H1 (cell line): ENCODE data around the gene SPACDR. TPM values are rescaled to one million over a fixed set of nuclear protein-coding genes. Genes with fewer than 3 reads are reported as not detected.

ENCODE experiments used
- CTCF ChIA-PET: fragments of 300-600 bp; sonication (Branson Sonifier 250); formaldehyde crosslinking; loops from one replicate; lab custom pipeline; 2021; ENCODE audit not compliant: partially characterized antibody; lab: Charles Lee
- POLR2A ChIA-PET: fragments of 300-600 bp; sonication (Branson Sonifier 250); formaldehyde crosslinking; loops from one replicate; lab custom pipeline; 2021; ENCODE audit warnings: inconsistent platforms; ENCODE audit not compliant: partially characterized antibody; lab: Charles Lee
- DNase-seq, 2 experiments: peaks; one replicate each; pipeline versions ENCODE4 v3.0.0 to v3.0.0-alpha.2; 2010 to 2022; ENCODE audit warnings: low spot score in 2 of 2, low read depth in 1 of 2, mixed read lengths in 1 of 2
- FAIRE-seq: peaks from 2 replicates; lab custom pipeline; 2011; peaks lifted over from hg19 to GRCh38; lab: Jason Lieb, UNC
- H2AFZ ChIP-seq: 2 replicates; pipeline ENCODE4 v1.8.1; 2012; ENCODE audit warnings: low read length, inconsistent platforms
- H2AK5ac ChIP-seq: 2 replicates; pipeline ENCODE4 v1.6.1; 2013; ENCODE audit warnings: low read depth, low read length
- H2BK120ac ChIP-seq: replicated peaks from 2 replicates; pipeline ENCODE3; 2013; ENCODE audit warnings: low read depth, low read length, inconsistent platforms
- H2BK12ac ChIP-seq: 2 replicates; pipeline ENCODE4 v1.6.1; 2013; ENCODE audit warnings: low read depth, low read length
- H2BK15ac ChIP-seq: 2 replicates; pipeline ENCODE4 v1.6.1; 2013; ENCODE audit warnings: low read length
- H2BK20ac ChIP-seq: 2 replicates; pipeline ENCODE4 v1.6.1; 2013; ENCODE audit warnings: low read length
- H2BK5ac ChIP-seq: 2 replicates; pipeline ENCODE4 v1.6.1; 2013; ENCODE audit warnings: low read depth, low read length
- H3K14ac ChIP-seq: 2 replicates; pipeline ENCODE4 v1.6.1; 2013; ENCODE audit warnings: inconsistent platforms; ENCODE audit not compliant: insufficient read length
- H3K18ac ChIP-seq: 2 replicates; pipeline ENCODE4 v1.6.1; 2013; ENCODE audit warnings: low read length; ENCODE audit errors: extremely low read depth
- H3K23ac ChIP-seq: 2 replicates; pipeline ENCODE4 v1.6.1; 2013; ENCODE audit warnings: inconsistent platforms; ENCODE audit not compliant: insufficient read length
- H3K23me2 ChIP-seq: 2 replicates; pipeline ENCODE4 v1.6.1; 2013; ENCODE audit warnings: low read depth, low read length
- H3K27ac ChIP-seq: 2 replicates; pipeline ENCODE4 v1.6.1; 2011; ENCODE audit warnings: low read depth, low read length, inconsistent platforms
- H3K27me3 ChIP-seq, 4 experiments: replicated peaks in 1 of 4; 1 replicate in 1 of 4; 2 replicates in 3 of 4; pipeline versions ENCODE4 v1.6.1 to v1.8.1; 2011 to 2013; ENCODE audit warnings: low read length in 3 of 4, mild to moderate bottlenecking in 3 of 4, inconsistent platforms in 2 of 4, mixed read lengths in 2 of 4, moderate library complexity in 1 of 4; ENCODE audit not compliant: control insufficient read depth in 3 of 4, insufficient read depth in 3 of 4; ENCODE audit errors: extremely low read depth in 1 of 4
- H3K36me3 ChIP-seq, 4 experiments: 2 replicates each; pipeline versions ENCODE4 v1.6.1 to v1.8.1; 2011 to 2013; ENCODE audit warnings: mild to moderate bottlenecking in 4 of 4, low read length in 3 of 4, moderate library complexity in 2 of 4, control low read depth in 1 of 4, inconsistent platforms in 1 of 4; ENCODE audit not compliant: insufficient read depth in 4 of 4, control insufficient read depth in 2 of 4
- H3K4ac ChIP-seq: replicated peaks from 2 replicates; pipeline ENCODE3; 2013; ENCODE audit warnings: low read length, low read depth, mixed read lengths, inconsistent platforms; ENCODE audit not compliant: insufficient read length
- H3K4me1 ChIP-seq, 4 experiments: replicated peaks in 1 of 4; 1 replicate in 1 of 4; 2 replicates in 3 of 4; pipeline versions ENCODE4 v1.6.1 to v1.8.1; 2011 to 2013; ENCODE audit warnings: low read length in 3 of 4, inconsistent platforms in 2 of 4, mixed read lengths in 1 of 4; ENCODE audit not compliant: insufficient read depth in 4 of 4, control insufficient read depth in 3 of 4
- H3K4me2 ChIP-seq, 2 experiments: 2 replicates each; pipeline versions ENCODE4 v1.6.1 to v1.8.1; 2011 to 2013; ENCODE audit warnings: low read depth in 2 of 2, low read length in 2 of 2, control low read depth in 1 of 2, inconsistent platforms in 1 of 2, mild to moderate bottlenecking in 1 of 2; ENCODE audit not compliant: insufficient read depth in 1 of 2
- H3K4me3 ChIP-seq, 4 experiments: fragments of 200-600, 300-600 bp in 1 of 4; sonication (generic), shearing (Covaris generic), sonication (Bioruptor Twin) in 1 of 4; 2 replicates each; pipeline versions ENCODE4 v1.5.1 to v1.8.1; 2011 to 2016; ENCODE audit warnings: low read length in 4 of 4, low read depth in 3 of 4, control low read depth in 2 of 4, inconsistent platforms in 2 of 4, mild to moderate bottlenecking in 2 of 4, mixed read lengths in 1 of 4, moderate library complexity in 1 of 4; ENCODE audit not compliant: insufficient read depth in 2 of 4; ENCODE audit errors: extremely low read depth in 1 of 4
- H3K56ac ChIP-seq: replicated peaks from 2 replicates; pipeline ENCODE3; 2013; ENCODE audit warnings: low read depth, mild to moderate bottlenecking, mixed read lengths, low read length, inconsistent platforms; ENCODE audit not compliant: insufficient read length
- H3K79me1 ChIP-seq: 2 replicates; pipeline ENCODE4 v1.6.1; 2013; ENCODE audit warnings: low read depth, low read length, control low read depth
- H3K79me2 ChIP-seq, 2 experiments: 2 replicates each; pipeline versions ENCODE4 v1.6.1 to v1.8.1; 2012 to 2013; ENCODE audit warnings: low read length in 2 of 2, mild to moderate bottlenecking in 2 of 2, inconsistent platforms in 1 of 2; ENCODE audit not compliant: insufficient read depth in 2 of 2, control insufficient read depth in 1 of 2
- H3K9ac ChIP-seq, 4 experiments: replicated peaks in 1 of 4; 1 replicate in 1 of 4; 2 replicates in 3 of 4; pipeline versions ENCODE4 v1.6.1 to v1.8.1; 2011 to 2013; ENCODE audit warnings: low read depth in 3 of 4, low read length in 3 of 4, control low read depth in 2 of 4, mild to moderate bottlenecking in 2 of 4, moderate library complexity in 2 of 4, inconsistent platforms in 1 of 4; ENCODE audit errors: extremely low read depth in 1 of 4
- H3K9me3 ChIP-seq, 2 experiments: 2 replicates each; pipeline versions ENCODE4 v1.6.1 to v1.8.1; 2012 to 2013; ENCODE audit warnings: mild to moderate bottlenecking in 2 of 2, moderate library complexity in 2 of 2, control low read depth in 1 of 2, inconsistent platforms in 1 of 2, low read depth in 1 of 2, low read length in 1 of 2, mixed read lengths in 1 of 2; ENCODE audit not compliant: insufficient read depth in 2 of 2
- H4K20me1 ChIP-seq, 2 experiments: replicated peaks in 1 of 2; 2 replicates each; pipeline versions ENCODE3 to v1.8.1; 2011 to 2013; ENCODE audit warnings: inconsistent platforms in 2 of 2, low read length in 2 of 2, mild to moderate bottlenecking in 1 of 2; ENCODE audit not compliant: insufficient read depth in 2 of 2, control insufficient read depth in 1 of 2
- H4K5ac ChIP-seq: 2 replicates; pipeline ENCODE4 v1.6.1; 2013; ENCODE audit warnings: low read length, low read depth, mixed read lengths, inconsistent platforms; ENCODE audit not compliant: insufficient read length
- H4K8ac ChIP-seq: 2 replicates; pipeline ENCODE4 v1.8.0; 2013; ENCODE audit warnings: mild to moderate bottlenecking, moderate library complexity, low read length, inconsistent platforms; ENCODE audit not compliant: insufficient read depth; ENCODE audit errors: extremely low read depth
- H4K91ac ChIP-seq: replicated peaks from 2 replicates; pipeline ENCODE3; 2013; ENCODE audit warnings: low read length, mixed read lengths, inconsistent platforms; ENCODE audit not compliant: insufficient read length
- BCL11A ChIP-seq, 2 experiments: IDR thresholded peaks; one replicate each; pipeline ENCODE4 v1.6.1; 2011; ENCODE audit warnings: low read depth in 2 of 2, low read length in 2 of 2, mild to moderate bottlenecking in 2 of 2
- CEBPB ChIP-seq: IDR thresholded peaks from 2 replicates; pipeline ENCODE4 v1.6.1; 2012; ENCODE audit warnings: low read depth, low read length
- CHD1 ChIP-seq: IDR thresholded peaks from 2 replicates; pipeline ENCODE4 v1.6.1; 2012; ENCODE audit warnings: low read depth, low read length, improper control_type of control experiment
- GABPA ChIP-seq: IDR thresholded peaks from 2 replicates; pipeline ENCODE4 v1.6.1; 2011; ENCODE audit warnings: mild to moderate bottlenecking, low read length, moderate library complexity, borderline replicate concordance; ENCODE audit not compliant: insufficient read depth
- RBBP5 ChIP-seq: IDR thresholded peaks from 2 replicates; pipeline ENCODE4 v1.7.1; 2012; ENCODE audit warnings: low read depth, mild to moderate bottlenecking, inconsistent platforms, low read length, moderate library complexity, borderline replicate concordance
- SIX5 ChIP-seq: IDR thresholded peaks from 2 replicates; pipeline ENCODE4 v1.6.1; 2011; ENCODE audit warnings: mild to moderate bottlenecking, low read depth, low read length
- WGBS, 2 experiments: shearing (Covaris generic) in 1 of 2; methylation state at CpG; one replicate each; pipeline versions ENCODE4 v1.1.6 to v1.1.7; 2013 to 2015; ENCODE audit warnings: low lambda C conversion rate in 2 of 2, mixed read lengths in 2 of 2, inconsistent platforms in 1 of 2, low coverage in 1 of 2, missing lambda C conversion rate in 1 of 2; ENCODE audit not compliant: insufficient replicate concordance in 2 of 2, insufficient coverage in 1 of 2, insufficient read length in 1 of 2; ENCODE audit errors: extremely low coverage in 1 of 2, missing lambda C conversion rate in 1 of 2; 5-methylcytosine and 5-hydroxymethylcytosine counted together
- polyA plus RNA-seq, 7 experiments: library from polyadenylated mRNA; depleted of rRNA in 3 of 7; stranded (reverse) in 5 of 7; unstranded in 2 of 7; fragments of >200 nt in 5 of 7; fragments of 200-250 nt in 2 of 7; gene quantifications; 1 replicate in 5 of 7; 2 replicates in 1 of 7; 4 replicates in 1 of 7; pipeline versions ENCODE4 v1.2.1 to v1.2.3, GENCODE V29; 2011 to 2013; ENCODE audit warnings: missing spikeins in 2 of 7, mixed read lengths in 2 of 7
- total RNA-seq: library from RNA; stranded (reverse); fragmentation: NEBNext Ultra II Directional; extraction: Animal tissue kit (Norgen Biotek cat#: 25700); gene quantifications from 2 replicates; pipeline ENCODE4 v1.2.1, GENCODE V29; 2021

The SPACDR gene
- total and polyA plus RNA-seq, 2 of the 8 experiments (the other 6 are each of a cell fraction or from before 2014, with no cell fraction given) = 0.26 TPM; not detected in 1

DNA sequence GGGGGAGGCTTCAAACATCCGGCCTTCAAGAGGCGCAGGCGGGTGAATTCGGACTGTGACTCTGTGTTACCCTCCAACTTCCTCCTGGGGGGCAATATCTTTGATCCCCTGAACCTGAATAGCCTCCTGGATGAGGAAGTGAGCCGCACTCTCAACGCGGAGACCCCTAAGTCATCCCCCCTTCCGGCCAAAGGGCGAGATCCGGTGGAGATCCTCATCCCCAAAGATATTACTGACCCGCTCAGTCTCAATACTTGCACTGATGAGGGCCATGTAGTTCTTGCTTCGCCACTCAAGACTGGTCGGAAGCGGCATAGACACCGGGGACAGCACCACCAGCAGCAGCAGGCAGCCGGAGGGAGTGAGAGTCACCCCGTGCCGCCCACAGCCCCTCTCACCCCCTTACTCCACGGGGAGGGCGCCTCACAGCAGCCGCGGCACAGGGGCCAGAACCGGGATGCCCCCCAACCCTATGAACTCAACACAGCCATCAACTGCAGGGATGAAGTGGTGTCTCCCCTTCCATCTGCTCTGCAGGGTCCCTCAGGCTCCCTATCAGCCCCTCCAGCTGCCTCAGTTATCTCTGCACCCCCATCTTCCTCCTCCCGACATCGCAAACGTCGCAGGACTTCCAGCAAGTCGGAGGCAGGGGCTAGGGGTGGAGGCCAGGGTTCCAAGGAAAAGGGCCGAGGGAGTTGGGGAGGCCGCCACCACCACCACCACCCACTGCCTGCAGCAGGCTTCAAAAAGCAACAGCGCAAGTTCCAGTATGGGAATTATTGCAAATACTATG is 33.4 kb downstream of the SPACDR start:
- Histone ChIP-seq H4K20me1 (peaks cover 8% of the 10 kb centered on the region in 2 experiments), H2BK12ac (0 out of 2 replicates have a peak overlapping the region, but pooled peaks have one; percentile 5), H3K14ac (no peak overlapping the region), H3K9me3 (peaks cover 0 to 6% of the 10 kb centered on the region in 2 experiments; a peak in 1 of 4 replicates), H2AFZ (no peak overlapping the region), H3K18ac (peak overlapping the region; percentile 83), H4K91ac (peak overlapping the region; percentile 83), H3K79me1 (peaks cover 2% of the 10 kb centered on the region), H3K79me2 (peaks cover 0 to 49% of the 10 kb centered on the region in 2 experiments; a peak in 3 of 4 replicates), H3K36me3 (peaks cover 2 to 44% (median 18%) of the 10 kb centered on the region in 4 experiments; a peak in 6 of 8 replicates), H2BK120ac (no peak overlapping the region), H3K27me3 (peaks cover 0 to 6% (median 6%) of the 10 kb centered on the region in 4 experiments; a peak in 4 of 7 replicates), H4K8ac (peak overlapping the region; percentile 69), H3K27ac (0 out of 2 replicates have a peak overlapping the region, but pooled peaks have one; percentile 95), H3K4me2 (peak overlapping the region; percentile 84 to 88), H2BK15ac (no peak overlapping the region; the same call in 1 of the 2 replicates), H3K23ac (no peak overlapping the region), H3K4me3 (peak overlapping the region; percentile 73 to 85 (median 78)), H2BK5ac (peak overlapping the region; percentile 97; the same call in 1 of the 2 replicates), H3K4ac (peak overlapping the region; percentile 72), H4K5ac (peak overlapping the region; percentile 74), H3K23me2 (peaks cover 8% of the 10 kb centered on the region; the same call in 1 of the 2 replicates), H3K56ac (peak overlapping the region; percentile 83), H3K9ac (peak overlapping the region; percentile 41 to 96 (median 88); a peak in 5 of 7 replicates), H2AK5ac (peak overlapping the region; percentile 99), H3K4me1 (peaks cover 4 to 17% (median 10%) of the 10 kb centered on the region in 4 experiments), H2BK20ac (no peak overlapping the region)
- TF ChIP-seq SIX5 = no peak
- no peak for TF ChIP-seq CHD1
- TF ChIP-seq GABPA = no peak
- no peak for TF ChIP-seq CEBPB
- no peak for TF ChIP-seq BCL11A (IDR thresholded peaks at IDR 0.05; ENCODE audit: low read depth in 2 of 2, low read length in 2 of 2)
- TF ChIP-seq RBBP5 = no peak
- ChIA-PET POLR2A (interaction anchor here (0.5 to 4.2 kb wide), 28 partner anchors 8 to 405 kb away, joined by 3 to 81 read pairs (median 10); partner anchors contain the start of genes AP4M1, FBXO24, MCM7 and PPP1R35), CTCF (interaction anchor here (0.8 to 1.0 kb wide), 2 partner anchors 25 to 30 kb away, joined by 3 read pairs; no protein-coding TSS in a partner anchor)
- no peak for DNase-seq
- FAIRE-seq = no peak
- 64% methylated on average over 28 of the region's 31 CpGs; no CpG with 5 or more reads in 1 of the 2 experiments for WGBS, 2 experiments
